Esophagus (tissue), 2 donors: Measurements from ENCODE around the gene CCNF. TPM values are rescaled to one million over a fixed set of nuclear protein-coding genes. Genes with fewer than 3 reads are reported as not detected.
A peak's percentile ranks its signal among the peaks of the same experiment; 100 is the strongest.

Experiments
- H3K27ac ChIP-seq, 2 donors: one replicate each; pipeline ENCODE4 v1.5.1; 2013; ENCODE audit warnings: low read depth in 2 of 2, mild to moderate bottlenecking in 2 of 2, inconsistent platforms in 1 of 2, low read length in 1 of 2, moderate library complexity in 1 of 2
- H3K27me3 ChIP-seq, 2 donors: one replicate each; pipeline ENCODE4 v1.6.1; 2013; ENCODE audit warnings: low read length in 2 of 2, control low read depth in 1 of 2, mild to moderate bottlenecking in 1 of 2; ENCODE audit not compliant: insufficient read depth in 2 of 2, control insufficient read depth in 1 of 2
- H3K36me3 ChIP-seq, 2 donors: one replicate each; pipeline ENCODE4 v1.6.1; 2013; ENCODE audit warnings: low read length in 1 of 2; ENCODE audit not compliant: control insufficient read depth in 2 of 2, insufficient read depth in 2 of 2
- H3K4me1 ChIP-seq, 2 donors: one replicate each; pipeline ENCODE4 v1.6.1; 2013; ENCODE audit warnings: low read length in 1 of 2; ENCODE audit not compliant: control insufficient read depth in 2 of 2, insufficient read depth in 2 of 2
- H3K4me3 ChIP-seq, 2 donors: one replicate each; pipeline ENCODE4 v1.5.1; 2013; ENCODE audit warnings: low read length in 2 of 2, mild to moderate bottlenecking in 2 of 2, low read depth in 1 of 2, moderate library complexity in 1 of 2
- H3K9me3 ChIP-seq, 2 donors: one replicate each; pipeline ENCODE4 v1.6.1; 2013; ENCODE audit warnings: mild to moderate bottlenecking in 2 of 2, low read depth in 1 of 2, low read length in 1 of 2, moderate library complexity in 1 of 2; ENCODE audit not compliant: control insufficient read depth in 2 of 2, insufficient read depth in 1 of 2
- WGBS, 2 donors: extraction: QIAGEN DNeasy Blood & Tissue Kit; methylation state at CpG; one replicate each; pipeline ENCODE4 v1.1.7; 2013; 5-methylcytosine and 5-hydroxymethylcytosine counted together
- polyA plus RNA-seq, 2 donors: library from polyadenylated mRNA; stranded (reverse); fragments of 200-250 nt; gene quantifications; one replicate each; pipeline ENCODE4 v1.2.3, GENCODE V29; 2013
- donor health status: healthy with polysubstance abuse.
- donor health status: Bipolar disorder and iron deficiency.

The CCNF gene
- polyA plus RNA-seq, 2 donors, result 4.2 to 4.6 TPM

DNA sequence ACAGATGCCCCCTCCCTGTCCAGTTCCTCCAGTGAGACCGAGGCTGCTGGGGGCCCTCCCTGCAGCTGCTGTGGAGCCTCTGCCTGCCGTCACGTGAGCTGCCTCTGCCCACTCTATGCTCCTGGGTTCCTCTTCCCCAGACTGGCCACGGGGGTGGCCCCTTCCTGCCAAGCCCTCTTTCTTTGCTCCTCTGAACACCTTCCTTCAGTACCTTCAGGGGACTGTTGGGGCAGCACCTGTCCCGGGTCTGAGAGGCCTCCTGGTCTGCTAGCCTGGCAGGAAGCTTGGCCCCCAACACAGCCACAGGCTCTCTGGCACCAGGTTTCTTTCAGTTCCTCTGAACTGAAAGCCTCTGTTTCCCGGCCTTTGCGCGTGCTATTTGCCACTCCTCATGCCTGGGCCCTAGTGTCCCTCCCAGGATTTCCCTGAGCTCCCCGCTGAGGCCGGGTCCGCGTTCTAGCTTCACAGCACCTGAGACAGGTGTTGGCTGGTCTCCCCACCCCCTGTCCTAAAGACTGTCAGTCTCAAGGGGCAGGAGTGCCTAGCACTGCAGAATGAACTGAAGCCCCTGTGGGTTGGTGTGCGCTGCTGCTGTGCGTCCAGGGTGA lies 77.9 kb downstream of the CCNF start:
- H3K36me3 ChIP-seq, result no peaks in the 10 kb centered on the region
- no peaks in the 10 kb centered on the region for H3K9me3 ChIP-seq
- H3K27me3 ChIP-seq, result no peaks in the 10 kb centered on the region
- peak overlapping the region in 1 of 2 donors; percentile 16 for H3K27ac ChIP-seq
- peaks cover 0 to 6% of the 10 kb centered on the region in 2 donors for H3K4me1 ChIP-seq
- WGBS, 2 donors, result 77 to 78% methylated on average over 14 of the region's 14 CpGs
- H3K4me3 ChIP-seq, result no peak overlapping the region

DNA sequence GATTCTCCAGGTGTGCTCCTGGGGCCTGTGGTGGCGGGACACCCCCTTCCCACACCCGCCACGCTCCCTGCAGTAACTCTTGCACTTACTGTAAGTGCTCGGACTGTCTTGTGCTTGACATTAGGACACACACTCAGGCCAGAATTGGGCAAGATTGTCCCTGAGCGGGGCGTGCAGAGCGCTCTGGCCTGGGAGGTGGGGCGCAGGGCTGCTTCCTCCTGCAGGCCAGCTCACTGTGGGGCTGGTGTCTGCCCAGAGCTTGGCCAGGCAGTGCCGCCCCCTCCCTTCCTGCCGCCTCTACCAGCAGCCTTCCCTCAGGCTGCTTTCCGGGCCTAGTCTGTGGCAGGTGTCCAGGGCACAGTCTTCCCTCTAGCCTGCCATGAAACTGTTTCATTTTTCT lies 78.4 kb downstream of the CCNF start:
- Histone ChIP-seq H3K27me3 (no peaks in the 10 kb centered on the region), H3K4me3 (no peak overlapping the region), H3K27ac (peak overlapping the region in 1 of 2 donors; percentile 16), H3K36me3 (no peaks in the 10 kb centered on the region), H3K9me3 (no peaks in the 10 kb centered on the region), H3K4me1 (peaks cover 0 to 6% of the 10 kb centered on the region in 2 donors)
- WGBS, 2 donors, result 81% methylated on average over 11 of the region's 11 CpGs

Other genes starting within 250 kb of the CCNF start
- under 1 TPM; 0.29 to 0.81 TPM for gene CASKIN1, start 232.8 kb upstream of the CCNF start, polyA plus RNA-seq
- 10 to 100 TPM; 27.8 to 38.3 TPM for gene MLST8, start 224.0 kb upstream of the CCNF start, polyA plus RNA-seq
- 1 to 10 TPM; 3.6 to 4.6 TPM for gene BRICD5, start 218.6 kb upstream of the CCNF start, polyA plus RNA-seq
- 1 to 10 TPM; 7.1 to 7.7 TPM for gene PGP, start 214.6 kb upstream of the CCNF start, polyA plus RNA-seq
- 10 to 100 TPM; 19.9 to 31.0 TPM for gene E4F1, start 205.9 kb upstream of the CCNF start, polyA plus RNA-seq
- gene DNASE1L2, start 193.0 kb upstream of the CCNF start, polyA plus RNA-seq, result 1 to 10 TPM in 1 of 2 donors, under 1 TPM in 1; 0.41 to 1.3 TPM
- gene ECI1, start 177.9 kb upstream of the CCNF start, polyA plus RNA-seq, result 10 to 100 TPM; 58.7 to 62.9 TPM
- gene RNPS1, start 161.3 kb upstream of the CCNF start, polyA plus RNA-seq, result 10 to 100 TPM; 41.4 to 100.0 TPM
- 1 to 10 TPM; 1.4 to 1.7 TPM for gene ABCA3, start 88.7 kb upstream of the CCNF start, polyA plus RNA-seq
- gene TEDC2, start 30.7 kb downstream of the CCNF start, polyA plus RNA-seq, result 1 to 10 TPM; 3.7 to 6.0 TPM
- under 1 TPM in 1 of 2 donors, not detected in 1; 0.06 TPM for gene NTN3, start 41.9 kb downstream of the CCNF start, polyA plus RNA-seq
- gene TBC1D24, start 45.7 kb downstream of the CCNF start, polyA plus RNA-seq, result 1 to 10 TPM; 1.3 to 2.8 TPM
- gene ATP6V0C, start 84.5 kb downstream of the CCNF start, polyA plus RNA-seq, result 100 to 1,000 TPM; 196 to 214 TPM
- 10 to 100 TPM; 18.8 to 24.1 TPM for gene AMDHD2, start 90.9 kb downstream of the CCNF start, polyA plus RNA-seq
- gene CEMP1, start 102.0 kb downstream of the CCNF start, polyA plus RNA-seq, result under 1 TPM; 0.18 to 0.55 TPM
- gene PDPK1, start 108.6 kb downstream of the CCNF start, polyA plus RNA-seq, result 10 to 100 TPM; 11.8 to 12.8 TPM